Pancreas (tissue), 10 donors: ENCODE data around the gene ITGA7. TPM values are rescaled to one million over a fixed set of nuclear protein-coding genes. Genes with fewer than 3 reads are reported as not detected.

Source experiments
- ATAC-seq, 4 donors: fragments of 200-7000 bp; cut with Tn5 transposase; one replicate each; pipeline versions ENCODE4 v1.8.0 to v1.9.1; 2020; ENCODE audit warnings: mild to moderate bottlenecking in 4 of 4, moderate library complexity in 4 of 4
- DNase-seq, 6 donors: peaks; one replicate each; pipeline ENCODE4 v3.0.0-alpha.2; 2020
- FAIRE-seq: peaks from 2 replicates; lab custom pipeline; 2012; peaks lifted over from hg19 to GRCh38; lab: Jason Lieb, UNC
- H3K27ac ChIP-seq, 4 donors: fragments of 200-600 bp; sonication (generic); 1 replicate in 3 of 4; 2 replicates in 1 of 4; pipeline versions ENCODE4 v1.5.0 to v1.8.0; 2020
- H3K27me3 ChIP-seq, 4 donors: fragments of 200-600 bp; one replicate each; pipeline ENCODE4 v1.8.0; 2021
- H3K36me3 ChIP-seq, 3 donors: fragments of 200-600 bp; sonication (generic) in 1 of 3; one replicate each; pipeline versions ENCODE4 v1.5.0 to v1.8.0; 2020 to 2021
- H3K4me1 ChIP-seq, 3 donors: fragments of 200-600 bp; one replicate each; pipeline ENCODE4 v1.8.0; 2021
- H3K4me3 ChIP-seq, 4 donors: fragments of 200-600 bp; sonication (generic) in 2 of 4; one replicate each; pipeline versions ENCODE4 v1.5.0 to v1.8.0; 2020 to 2021
- H3K9me3 ChIP-seq, 4 donors: fragments of 200-600 bp; one replicate each; pipeline ENCODE4 v1.8.0; 2021
- WGBS, 2 donors: extraction: QIAGEN DNeasy Blood & Tissue Kit; methylation state at CpG; one replicate each; pipeline ENCODE4 v1.1.7; 2013; 5-methylcytosine and 5-hydroxymethylcytosine counted together
- intact Hi-C, 3 donors: fragments of 100-400 bp; cut with DNase I; formaldehyde crosslinking; loops; one replicate each; pipeline versions ENCODE4 v1.11.1 to v1.14.2; 2022
- polyA plus RNA-seq, 2 donors: library from polyadenylated mRNA; stranded (reverse); fragments of 200-250 nt; gene quantifications; one replicate each; pipeline ENCODE4 v1.2.3, GENCODE V29; 2013
- total RNA-seq, 6 donors: library from RNA; stranded (reverse); fragmentation: NEBNext Ultra II Directional in 4 of 6; extraction: Animal tissue kit (Norgen Biotek cat#: 25700) in 4 of 6; gene quantifications; one replicate each; pipeline versions ENCODE4 v1.2.1 to v1.2.4, GENCODE V29; 2021 to 2023
- TF ChIP-seq, protein P1 (sequence below), 4 donors: fragments of 200-600 bp; sonication (generic) in 3 of 4; IDR thresholded peaks; one replicate each; pipeline versions ENCODE4 v1.5.0 to v1.8.0; 2021; ENCODE audit warnings: antibody characterized with exemption in 4 of 4
- donor health status: healthy with polysubstance abuse.
- donor health status: DM: no; HTN: no; CAD: no; lungs with moderate emphysema.
- donor health status: DM: no; HTN: no; CAD: no.
- donor health status: control.
- donor health status: control.
- donor health status: Bipolar disorder and iron deficiency.
- donor health status: DM: yes; HTN: yes; CAD: no.
- donor health status: DM: no; HTN: no; CAD: no.
- donor health status: DM: no; HTN: no; CAD: no.
- donor health status: DM: yes; HTN: yes; CAD: no.

Gene ITGA7, protein sequence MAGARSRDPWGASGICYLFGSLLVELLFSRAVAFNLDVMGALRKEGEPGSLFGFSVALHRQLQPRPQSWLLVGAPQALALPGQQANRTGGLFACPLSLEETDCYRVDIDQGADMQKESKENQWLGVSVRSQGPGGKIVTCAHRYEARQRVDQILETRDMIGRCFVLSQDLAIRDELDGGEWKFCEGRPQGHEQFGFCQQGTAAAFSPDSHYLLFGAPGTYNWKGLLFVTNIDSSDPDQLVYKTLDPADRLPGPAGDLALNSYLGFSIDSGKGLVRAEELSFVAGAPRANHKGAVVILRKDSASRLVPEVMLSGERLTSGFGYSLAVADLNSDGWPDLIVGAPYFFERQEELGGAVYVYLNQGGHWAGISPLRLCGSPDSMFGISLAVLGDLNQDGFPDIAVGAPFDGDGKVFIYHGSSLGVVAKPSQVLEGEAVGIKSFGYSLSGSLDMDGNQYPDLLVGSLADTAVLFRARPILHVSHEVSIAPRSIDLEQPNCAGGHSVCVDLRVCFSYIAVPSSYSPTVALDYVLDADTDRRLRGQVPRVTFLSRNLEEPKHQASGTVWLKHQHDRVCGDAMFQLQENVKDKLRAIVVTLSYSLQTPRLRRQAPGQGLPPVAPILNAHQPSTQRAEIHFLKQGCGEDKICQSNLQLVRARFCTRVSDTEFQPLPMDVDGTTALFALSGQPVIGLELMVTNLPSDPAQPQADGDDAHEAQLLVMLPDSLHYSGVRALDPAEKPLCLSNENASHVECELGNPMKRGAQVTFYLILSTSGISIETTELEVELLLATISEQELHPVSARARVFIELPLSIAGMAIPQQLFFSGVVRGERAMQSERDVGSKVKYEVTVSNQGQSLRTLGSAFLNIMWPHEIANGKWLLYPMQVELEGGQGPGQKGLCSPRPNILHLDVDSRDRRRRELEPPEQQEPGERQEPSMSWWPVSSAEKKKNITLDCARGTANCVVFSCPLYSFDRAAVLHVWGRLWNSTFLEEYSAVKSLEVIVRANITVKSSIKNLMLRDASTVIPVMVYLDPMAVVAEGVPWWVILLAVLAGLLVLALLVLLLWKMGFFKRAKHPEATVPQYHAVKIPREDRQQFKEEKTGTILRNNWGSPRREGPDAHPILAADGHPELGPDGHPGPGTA
- total RNA-seq: 10 to 100 TPM in 1 of 6 donors, 1 to 10 TPM in 5; 3.4 to 12.6 (median 7.3) TPM
- 10 to 100 TPM; 30.1 to 34.5 TPM for polyA plus RNA-seq

DNA sequence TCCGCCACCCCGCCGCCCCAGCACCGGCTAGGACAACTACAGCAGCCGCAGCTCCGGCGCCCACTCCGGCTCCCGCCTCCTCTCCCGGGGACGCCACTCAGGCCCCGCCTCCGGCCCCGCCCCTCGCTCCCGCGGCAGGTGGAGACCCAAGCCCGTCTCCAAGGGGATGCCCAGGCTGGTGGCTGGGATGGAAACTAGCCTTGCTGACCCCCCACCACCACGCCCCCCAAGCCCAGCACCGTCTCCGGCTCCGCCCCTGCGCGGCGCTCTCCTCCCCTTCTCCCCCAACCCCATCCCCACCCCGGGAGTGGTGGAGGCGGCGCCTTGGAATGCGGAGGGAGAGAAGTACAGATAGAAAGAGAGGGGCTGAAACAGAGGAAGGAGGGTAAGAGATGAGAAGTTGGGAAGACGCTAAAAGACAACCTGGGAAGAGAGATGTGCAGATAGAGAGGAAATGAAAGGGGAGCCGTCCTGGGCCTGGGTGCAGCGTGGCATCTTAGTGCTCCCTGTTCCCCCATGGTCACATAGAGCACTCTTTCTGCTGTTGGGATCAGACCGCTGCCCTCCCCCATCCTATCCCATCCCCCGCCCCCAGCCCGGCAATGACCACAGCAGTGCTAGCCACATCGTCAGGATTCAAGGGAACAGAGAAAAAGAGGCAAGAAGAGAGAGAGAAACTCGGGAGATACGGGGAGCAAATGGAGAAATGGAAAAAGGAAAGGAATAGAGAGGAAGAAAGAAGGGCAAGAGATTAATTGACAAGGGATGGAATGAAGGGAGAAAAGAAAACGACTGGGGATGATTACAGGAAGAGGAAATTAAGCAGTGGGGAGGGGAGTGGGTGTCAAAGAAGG is at the start of gene ITGA7:
Gene ITGA7, minus strand, starts transcription at position 64 of the 854 bp plus-strand sequence. CDS start 222 bp downstream, outside the sequence.
- intact Hi-C loops: no loop called here

DNA sequence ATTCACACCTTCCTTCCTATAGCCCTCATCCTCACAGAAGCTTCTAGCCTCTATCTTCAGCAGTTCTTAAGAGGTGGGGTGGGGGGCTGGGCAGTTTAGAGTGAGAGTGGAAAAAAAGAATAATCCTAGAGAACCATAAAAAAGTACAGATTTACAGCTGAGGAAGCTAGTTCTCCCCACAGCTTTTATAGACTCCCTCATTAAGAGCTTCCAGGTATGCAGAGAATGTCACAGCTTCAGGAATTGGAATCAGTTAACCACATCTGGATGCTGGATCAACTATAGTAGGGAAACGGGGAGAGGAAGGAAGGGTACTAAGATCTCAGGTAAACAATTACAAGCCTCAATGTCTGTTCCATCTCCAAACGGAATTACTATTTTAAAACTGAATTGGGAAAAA is 47.5 kb upstream of the ITGA7 start:
- Histone ChIP-seq H3K36me3 (peaks cover 0 to 46% (median 20%) of the 10 kb centered on the region in 3 donors), H3K27ac (no peak overlapping the region), H3K9me3 (no peaks in the 10 kb centered on the region), H3K4me3 (no peak overlapping the region), H3K27me3 (no peaks in the 10 kb centered on the region), H3K4me1 (no peaks in the 10 kb centered on the region)
- 59 to 72% methylated on average over 2 of the region's 2 CpGs for WGBS, 2 donors
- TF ChIP-seq, protein P1, sequence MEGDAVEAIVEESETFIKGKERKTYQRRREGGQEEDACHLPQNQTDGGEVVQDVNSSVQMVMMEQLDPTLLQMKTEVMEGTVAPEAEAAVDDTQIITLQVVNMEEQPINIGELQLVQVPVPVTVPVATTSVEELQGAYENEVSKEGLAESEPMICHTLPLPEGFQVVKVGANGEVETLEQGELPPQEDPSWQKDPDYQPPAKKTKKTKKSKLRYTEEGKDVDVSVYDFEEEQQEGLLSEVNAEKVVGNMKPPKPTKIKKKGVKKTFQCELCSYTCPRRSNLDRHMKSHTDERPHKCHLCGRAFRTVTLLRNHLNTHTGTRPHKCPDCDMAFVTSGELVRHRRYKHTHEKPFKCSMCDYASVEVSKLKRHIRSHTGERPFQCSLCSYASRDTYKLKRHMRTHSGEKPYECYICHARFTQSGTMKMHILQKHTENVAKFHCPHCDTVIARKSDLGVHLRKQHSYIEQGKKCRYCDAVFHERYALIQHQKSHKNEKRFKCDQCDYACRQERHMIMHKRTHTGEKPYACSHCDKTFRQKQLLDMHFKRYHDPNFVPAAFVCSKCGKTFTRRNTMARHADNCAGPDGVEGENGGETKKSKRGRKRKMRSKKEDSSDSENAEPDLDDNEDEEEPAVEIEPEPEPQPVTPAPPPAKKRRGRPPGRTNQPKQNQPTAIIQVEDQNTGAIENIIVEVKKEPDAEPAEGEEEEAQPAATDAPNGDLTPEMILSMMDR (IDR thresholded peaks at IDR 0.05): no peak
- DNase-seq (no peak), ATAC-seq (no peak), FAIRE-seq (no peak)
- intact Hi-C loops: loop anchor here in 1 of 3 donors (10.0 kb wide), 1 partner anchor 50 kb away; no protein-coding TSS in a partner anchor

More for the DNA sequence above, at the start of gene ITGA7:
- FAIRE-seq (no peak), ATAC-seq (peak; percentile 79 to 95 (median 86)), DNase-seq (peak in 5 of 6 donors; percentile 58 to 88 (median 79))
- peaks cover 0 to 4% (median 0%) of the 10 kb centered on the region in 3 donors for H3K4me1 ChIP-seq
- 1% methylated on average over 30 to 39 of the region's 39 CpGs for WGBS, 2 donors
- no peaks in the 10 kb centered on the region for H3K27me3 ChIP-seq
- no peaks in the 10 kb centered on the region for H3K9me3 ChIP-seq
- peak within 1 kb of the TSS; percentile 39 to 62 (median 44) for H3K4me3 ChIP-seq
- H3K27ac ChIP-seq: no peak within 1 kb of the TSS
- TF ChIP-seq, protein P1 (IDR thresholded peaks at IDR 0.05): no peak
- H3K36me3 ChIP-seq: no peaks in the 10 kb centered on the region

DNA sequence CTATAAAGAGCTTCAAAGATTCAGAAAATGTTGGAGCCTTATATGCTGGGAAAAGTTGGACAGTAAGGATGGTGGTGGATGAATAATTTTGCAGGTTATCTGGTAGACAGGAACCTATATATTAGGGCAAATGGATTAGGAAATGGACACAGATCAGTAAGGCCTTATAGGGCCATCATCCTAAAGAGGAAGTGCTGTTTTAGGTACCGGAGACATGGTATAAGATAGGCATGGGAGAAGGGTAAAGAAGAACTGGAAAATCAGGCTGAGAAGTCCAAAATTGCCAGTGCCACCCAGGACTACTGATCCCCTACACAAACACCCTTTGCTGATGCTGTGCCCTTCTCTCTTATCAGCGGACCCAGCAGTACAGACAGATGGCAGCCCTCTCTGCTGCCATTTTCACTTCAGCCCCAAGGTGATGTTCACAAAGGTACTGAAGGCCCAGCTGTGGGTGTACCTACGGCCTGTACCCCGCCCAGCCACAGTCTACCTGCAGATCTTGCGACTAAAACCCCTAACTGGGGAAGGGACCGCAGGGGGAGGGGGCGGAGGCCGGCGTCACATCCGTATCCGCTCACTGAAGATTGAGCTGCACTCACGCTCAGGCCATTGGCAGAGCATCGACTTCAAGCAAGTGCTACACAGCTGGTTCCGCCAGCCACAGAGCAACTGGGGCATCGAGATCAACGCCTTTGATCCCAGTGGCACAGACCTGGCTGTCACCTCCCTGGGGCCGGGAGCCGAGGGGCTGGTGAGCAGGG is 40.7 kb upstream of the ITGA7 start:
- no peaks in the 10 kb centered on the region for H3K27me3 ChIP-seq
- ATAC-seq: no peak
- no peak overlapping the region for H3K27ac ChIP-seq
- intact Hi-C loops: loop anchor here in 1 of 3 donors (10.0 kb wide), 1 partner anchor 186 kb away; the partner anchor contains the start of gene DGKA
- no peak for FAIRE-seq
- no peaks in the 10 kb centered on the region for H3K9me3 ChIP-seq
- 91 to 94% methylated on average over 18 of the region's 18 CpGs for WGBS, 2 donors
- DNase-seq: no peak
- H3K36me3 ChIP-seq: peaks cover 0 to 7% (median 6%) of the 10 kb centered on the region in 3 donors
- TF ChIP-seq, protein P1 (IDR thresholded peaks at IDR 0.05): no peak
- no peak overlapping the region for H3K4me3 ChIP-seq
- H3K4me1 ChIP-seq: peaks cover 0 to 7% (median 3%) of the 10 kb centered on the region in 3 donors
